ENCODE data around the gene DGKH.
"Not testable (repeated sequence)": the region's sequence is repeated elsewhere in the genome, so short reads cannot be mapped to it uniquely, and the experiment has no call there.

Gene DGKH

DNA sequence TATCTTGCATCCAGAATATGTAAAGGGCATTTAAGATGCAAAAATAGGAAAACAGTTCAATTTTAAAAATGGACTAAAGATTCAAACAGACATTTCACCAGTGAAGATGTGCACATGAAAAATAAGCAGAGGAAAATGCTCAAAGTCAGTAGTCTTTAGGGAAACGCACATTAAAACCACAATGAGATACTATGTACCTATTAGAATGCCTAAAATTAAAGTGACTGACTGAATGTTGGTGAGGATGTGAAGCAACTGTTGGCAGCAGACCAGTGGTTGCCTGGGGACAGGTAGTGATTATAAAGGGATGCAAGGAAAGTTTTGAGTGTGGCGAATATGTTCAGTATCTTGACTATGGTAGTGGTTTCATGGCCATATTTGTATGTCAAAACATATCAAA lies 75.2 kb downstream of the DGKH start:
- TF ChIP-seq, protein P1, sequence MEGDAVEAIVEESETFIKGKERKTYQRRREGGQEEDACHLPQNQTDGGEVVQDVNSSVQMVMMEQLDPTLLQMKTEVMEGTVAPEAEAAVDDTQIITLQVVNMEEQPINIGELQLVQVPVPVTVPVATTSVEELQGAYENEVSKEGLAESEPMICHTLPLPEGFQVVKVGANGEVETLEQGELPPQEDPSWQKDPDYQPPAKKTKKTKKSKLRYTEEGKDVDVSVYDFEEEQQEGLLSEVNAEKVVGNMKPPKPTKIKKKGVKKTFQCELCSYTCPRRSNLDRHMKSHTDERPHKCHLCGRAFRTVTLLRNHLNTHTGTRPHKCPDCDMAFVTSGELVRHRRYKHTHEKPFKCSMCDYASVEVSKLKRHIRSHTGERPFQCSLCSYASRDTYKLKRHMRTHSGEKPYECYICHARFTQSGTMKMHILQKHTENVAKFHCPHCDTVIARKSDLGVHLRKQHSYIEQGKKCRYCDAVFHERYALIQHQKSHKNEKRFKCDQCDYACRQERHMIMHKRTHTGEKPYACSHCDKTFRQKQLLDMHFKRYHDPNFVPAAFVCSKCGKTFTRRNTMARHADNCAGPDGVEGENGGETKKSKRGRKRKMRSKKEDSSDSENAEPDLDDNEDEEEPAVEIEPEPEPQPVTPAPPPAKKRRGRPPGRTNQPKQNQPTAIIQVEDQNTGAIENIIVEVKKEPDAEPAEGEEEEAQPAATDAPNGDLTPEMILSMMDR (conservative IDR thresholded peaks at IDR 0.05; ENCODE audit: low read depth, low read length), result no peak
- no peak for DNase-seq (ENCODE audit: low read depth)
- no peak overlapping the region for H3K4me3 ChIP-seq (ENCODE audit: low read depth, low read length)

- TF ChIP-seq, protein P1 (conservative IDR thresholded peaks at IDR 0.05; ENCODE audit: low read depth, low read length), result no peak
- DNase-seq (ENCODE audit: low read depth), result no peak
- no peak overlapping the region for H3K4me3 ChIP-seq (ENCODE audit: low read depth, low read length)
Measured at GRCh38 chr13:42125046-42125445, 76.6 kb downstream of the DGKH start.

DNA sequence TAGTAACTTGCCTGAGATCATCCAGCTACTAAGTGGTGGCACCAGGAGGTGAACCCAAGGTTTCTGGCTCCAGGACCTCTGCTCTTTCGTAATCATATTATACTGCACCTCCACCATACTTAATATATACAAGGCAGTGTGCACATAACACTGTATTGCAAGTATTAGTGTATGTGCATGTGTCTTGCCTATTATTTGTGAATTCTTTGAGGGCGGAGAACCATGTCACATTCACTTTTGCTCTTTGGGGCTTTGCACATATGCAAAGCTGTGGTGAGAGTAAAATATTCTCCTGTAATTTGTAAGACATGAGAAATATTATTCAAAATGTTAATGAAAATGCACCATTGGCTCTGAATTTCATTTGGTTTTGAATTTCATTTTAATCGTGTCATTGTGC lies 78.6 kb downstream of the DGKH start:
- no peak for DNase-seq (ENCODE audit: low read depth)
- no peak overlapping the region for H3K4me3 ChIP-seq (ENCODE audit: low read depth, low read length)
- TF ChIP-seq, protein P1 (conservative IDR thresholded peaks at IDR 0.05; ENCODE audit: low read depth, low read length), result no peak

GRCh38 chr13:42129033-42129432 lies 80.6 kb downstream of the DGKH start:
- no peak overlapping the region for H3K4me3 ChIP-seq (ENCODE audit: low read depth, low read length)
- TF ChIP-seq, protein P1 (conservative IDR thresholded peaks at IDR 0.05; ENCODE audit: low read depth, low read length), result no peak
- DNase-seq (ENCODE audit: low read depth), result no peak

DNA sequence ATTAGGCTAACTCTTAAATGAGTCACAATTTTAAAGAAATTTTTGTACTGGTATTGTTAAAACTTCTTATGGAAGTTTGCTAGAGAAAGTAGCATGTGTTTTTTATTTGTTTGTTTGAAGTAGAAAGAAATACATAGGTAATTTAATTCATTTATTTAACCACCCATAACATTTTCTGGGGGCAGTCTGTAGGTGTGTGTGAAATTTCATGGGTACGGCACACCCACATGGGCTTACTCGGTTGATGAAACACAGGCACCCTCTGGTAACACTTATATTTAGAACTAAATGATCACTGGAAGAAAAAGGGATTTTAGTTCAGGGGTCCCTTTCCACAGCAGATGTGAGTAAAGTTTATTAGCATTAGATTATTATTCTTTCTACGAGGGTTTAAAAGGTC lies 88.1 kb downstream of the DGKH start:
- no peak for DNase-seq (ENCODE audit: low read depth)
- no peak overlapping the region for H3K4me3 ChIP-seq (ENCODE audit: low read depth, low read length)
- TF ChIP-seq, protein P1 (conservative IDR thresholded peaks at IDR 0.05; ENCODE audit: low read depth, low read length), result no peak

DNA sequence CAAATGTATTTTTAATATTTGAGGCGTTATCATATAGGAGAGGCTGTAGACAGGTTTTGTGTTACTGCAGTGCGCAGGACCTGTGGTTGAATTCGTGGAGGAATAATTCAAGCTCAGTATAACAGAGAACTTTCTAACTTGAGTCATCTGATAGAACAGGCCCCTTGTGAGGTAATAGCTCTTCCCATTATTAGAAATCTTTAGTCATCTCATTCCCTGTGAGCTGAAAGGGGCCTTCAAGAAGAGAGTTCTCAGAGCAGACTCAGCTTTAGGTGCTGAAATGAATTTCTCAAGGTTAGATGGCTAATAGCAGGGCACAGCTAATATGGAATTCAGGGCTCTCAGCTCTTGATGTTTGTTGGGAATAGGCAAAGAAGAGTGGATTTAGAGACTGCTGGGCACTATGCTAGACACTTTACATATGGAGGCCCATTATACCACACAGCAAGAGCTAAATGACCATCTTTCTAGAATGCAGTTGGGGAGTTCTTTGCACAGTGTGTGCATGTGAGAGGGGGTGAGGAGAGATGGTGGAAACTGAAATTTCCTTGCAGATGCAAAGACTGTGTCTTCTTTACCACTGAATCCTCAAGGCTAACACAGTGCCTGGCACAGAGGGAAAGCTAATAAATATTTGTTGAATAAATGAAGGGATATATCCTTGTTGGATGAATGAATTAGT lies 89.5 kb downstream of the DGKH start:
- H3K4me3 ChIP-seq (ENCODE audit: low read depth, low read length), result no peak overlapping the region
- TF ChIP-seq, protein P1 (conservative IDR thresholded peaks at IDR 0.05; ENCODE audit: low read depth, low read length), result no peak
- peak; percentile 66 for DNase-seq (ENCODE audit: low read depth)

- H3K4me3 ChIP-seq (ENCODE audit: low read depth, low read length), result no peak overlapping the region
- DNase-seq (ENCODE audit: low read depth), result no peak
- TF ChIP-seq, protein P1 (conservative IDR thresholded peaks at IDR 0.05; ENCODE audit: low read depth, low read length), result no peak
Measured at GRCh38 chr13:42140494-42140893, 92.0 kb downstream of the DGKH start.

DNA sequence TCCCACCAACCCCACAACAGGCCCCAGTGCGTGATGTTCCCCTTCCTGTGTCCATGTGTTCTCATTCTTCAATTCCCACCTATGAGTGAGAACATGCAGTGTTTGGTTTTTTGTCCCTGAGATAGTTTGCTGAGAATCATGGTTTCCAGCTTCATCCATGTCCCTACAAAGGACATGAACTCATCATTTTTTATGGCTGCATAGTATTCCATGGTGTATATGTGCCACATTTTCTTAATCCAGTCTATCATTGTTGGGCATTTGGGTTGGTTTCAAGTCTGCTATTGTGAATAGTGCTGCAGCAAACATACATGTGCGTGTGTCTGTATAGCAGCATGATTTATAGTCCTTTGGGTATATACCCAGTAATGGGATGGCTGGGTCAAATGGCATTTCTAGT lies 92.6 kb downstream of the DGKH start:
- H3K4me3 ChIP-seq (ENCODE audit: low read depth, low read length); DNase-seq (ENCODE audit: low read depth): not testable (repeated sequence)

Measured in choroid plexus epithelial cell (primary cell).